HS-5 (cell line): ENCODE measurements around the gene SMCP.
A peak's percentile ranks its signal among the peaks of the same experiment; 100 is the strongest.

ENCODE experiments used
- DNase-seq: peaks from one replicate; pipeline ENCODE4 v3.0.0-alpha.2; 2012; ENCODE audit warnings: low read depth

Gene SMCP

GRCh38 chr1:152886758-152887409, 8.8 kb downstream of the SMCP start:
- DNase-seq, result no peak

DNA sequence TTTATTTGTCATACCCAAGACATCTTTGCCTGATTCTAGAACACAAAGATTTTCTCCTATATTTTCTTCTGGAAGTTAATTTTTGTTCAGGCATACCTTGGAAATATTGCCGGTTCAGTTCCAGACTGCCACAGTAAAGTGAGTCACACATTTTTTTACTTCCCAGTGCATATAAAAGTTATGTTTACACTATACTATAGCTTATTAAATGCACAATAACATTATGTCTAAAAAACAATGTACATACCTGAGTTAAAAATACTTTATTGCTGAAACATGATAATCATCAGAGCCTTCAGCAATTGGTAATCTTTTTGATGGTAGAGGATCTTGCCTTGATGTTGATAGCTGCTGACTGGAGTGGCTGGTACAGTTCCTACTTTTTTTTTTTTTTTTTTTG, 10.0 kb downstream of the SMCP start:
- DNase-seq, result no peak

DNA sequence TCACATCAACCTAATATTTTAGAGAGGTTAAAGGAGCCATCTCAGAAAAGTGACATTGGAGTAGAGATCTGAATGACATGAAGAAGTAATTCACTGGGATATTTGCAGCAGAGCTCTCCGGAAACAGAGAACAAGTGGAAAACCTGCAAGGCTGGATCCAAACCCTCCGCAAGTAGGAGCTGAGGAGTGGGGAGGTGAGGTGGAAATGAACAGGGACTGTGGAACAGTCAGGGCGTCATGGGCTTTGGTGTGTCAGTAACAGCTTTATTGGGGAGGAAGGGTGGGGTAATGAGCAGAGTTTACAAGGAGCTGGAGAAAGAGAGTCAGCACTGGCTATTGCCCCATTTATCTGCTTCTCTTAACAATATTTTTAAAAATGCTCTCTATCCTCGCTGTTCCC, 20.9 kb downstream of the SMCP start:
- DNase-seq, result no peak

GRCh38 chr1:152899883-152900282, 21.8 kb downstream of the SMCP start:
- no peak for DNase-seq

DNA sequence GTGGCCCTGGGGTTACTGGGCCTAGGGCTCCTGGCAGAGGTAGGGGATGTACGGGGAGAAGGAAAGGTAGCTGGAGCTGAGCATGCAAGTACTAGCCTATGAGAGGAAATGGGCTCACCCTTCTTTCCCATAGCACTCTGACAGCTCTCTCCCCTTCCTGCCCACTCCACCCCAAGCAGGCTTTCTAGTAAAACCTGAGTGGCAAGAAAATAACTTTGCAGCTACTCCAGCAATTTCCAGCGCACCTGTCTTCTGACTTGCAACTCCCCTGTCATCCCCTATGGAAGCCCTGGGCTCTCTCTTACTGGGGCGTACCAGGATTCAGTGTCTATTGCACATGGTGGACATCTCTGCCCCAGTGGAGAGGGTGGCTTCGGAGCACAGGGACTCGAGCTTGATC, 23.5 kb downstream of the SMCP start:
- DNase-seq, result no peak

DNA sequence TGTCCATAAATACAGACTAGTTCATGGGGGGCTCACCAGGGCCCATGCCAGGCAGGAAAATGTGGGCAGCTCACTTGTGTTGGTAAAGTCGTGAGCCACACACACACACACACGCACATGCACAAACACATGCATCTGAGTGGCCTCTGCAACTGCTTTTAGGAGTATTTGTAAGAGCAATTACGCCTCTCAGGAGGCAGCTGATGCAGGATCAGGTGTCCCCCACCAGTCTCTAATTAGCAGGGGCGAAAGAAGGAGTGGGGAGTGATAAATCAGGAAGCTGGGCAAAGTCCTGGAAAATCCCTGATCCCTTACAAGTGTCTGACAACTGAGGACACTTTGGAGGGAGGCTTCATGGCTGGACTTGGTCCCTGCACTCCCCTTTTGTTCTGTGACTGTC, 24.5 kb downstream of the SMCP start:
- DNase-seq, result no peak

GRCh38 chr1:152904688-152905440, 26.7 kb downstream of the SMCP start:
- DNase-seq, result no peak

DNA sequence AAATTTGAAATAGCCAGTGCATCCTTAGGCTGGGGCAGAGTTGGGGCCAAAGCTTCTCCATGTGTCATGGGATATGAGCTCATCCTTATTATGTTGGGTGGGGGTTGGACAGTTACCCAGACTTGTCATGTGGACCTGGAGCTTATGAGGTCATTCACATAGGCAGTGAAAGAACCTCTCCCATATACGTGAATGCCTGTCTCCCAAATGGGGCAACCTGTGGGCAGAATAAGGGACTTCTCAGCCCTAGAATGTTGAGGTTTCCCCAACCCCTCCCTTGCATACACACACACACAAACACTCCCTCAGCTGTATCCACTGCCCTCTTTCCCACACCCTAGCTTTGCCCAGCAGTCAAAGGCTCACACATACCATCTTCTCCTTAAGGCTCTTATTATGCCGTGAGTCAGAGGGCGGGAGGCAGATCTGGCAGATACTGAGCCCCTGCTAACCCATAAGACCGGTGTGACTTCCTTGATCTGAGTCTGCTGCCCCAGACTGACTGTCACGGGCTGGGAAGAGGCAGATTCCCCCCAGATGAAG, 28.0 kb downstream of the SMCP start:
- peak; percentile 99 for DNase-seq

GRCh38 chr1:152907686-152908601, 29.8 kb downstream of the SMCP start, which contains the start of gene IVL:
Gene IVL, plus strand, starts transcription at chr1:152908546. Its CDS starts 1,252 bp downstream, at chr1:152909798.
- DNase-seq, result peak; percentile 29

DNA sequence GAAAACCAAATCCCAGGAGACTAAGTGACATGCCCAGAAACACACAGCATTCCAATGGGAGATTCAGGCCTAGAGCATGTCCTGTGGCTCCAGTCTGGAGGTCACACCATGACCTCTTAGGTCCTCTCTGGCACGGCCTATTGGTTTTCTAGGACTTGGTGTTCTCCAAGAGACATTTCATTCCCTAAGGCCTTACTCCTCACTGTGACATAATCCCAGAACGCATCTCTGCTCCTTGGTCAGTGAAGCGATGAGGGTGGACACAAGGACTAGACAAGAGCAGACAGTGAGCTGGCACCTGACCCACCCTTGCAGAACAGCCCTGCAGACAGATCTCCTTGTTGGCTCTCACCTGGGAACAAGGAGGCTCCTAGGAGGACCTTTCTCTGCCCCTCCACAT, 31.1 kb downstream of the SMCP start:
- no peak for DNase-seq

GRCh38 chr1:152912471-152912870, 34.3 kb downstream of the SMCP start:
- no peak for DNase-seq

GRCh38 chr1:152912900-152913299, 34.8 kb downstream of the SMCP start:
- DNase-seq, result no peak

GRCh38 chr1:152917794-152918193, 39.7 kb downstream of the SMCP start:
- DNase-seq, result no peak

GRCh38 chr1:152919071-152919470, 40.9 kb downstream of the SMCP start:
- no peak for DNase-seq

DNA sequence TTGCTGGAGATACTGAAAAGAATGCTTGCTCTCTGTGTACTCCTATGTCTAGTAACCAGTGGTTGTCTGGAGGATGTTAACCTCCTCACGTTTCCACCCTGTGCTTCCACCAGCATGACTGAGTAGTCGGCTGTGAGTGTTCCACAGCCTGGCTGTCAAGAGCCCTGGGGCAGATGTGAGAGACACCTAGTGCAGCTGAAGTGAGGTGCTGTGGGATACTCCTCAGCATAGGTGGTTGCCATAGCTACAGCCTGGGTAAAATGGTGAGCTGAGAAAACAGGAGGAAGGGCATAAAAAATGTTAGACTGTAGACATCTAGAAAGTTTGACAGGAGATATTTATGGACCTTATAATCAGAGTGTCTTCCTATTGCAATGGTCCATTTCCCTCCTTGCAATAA, 46.1 kb downstream of the SMCP start:
- no peak for DNase-seq

GRCh38 chr1:152926091-152926490, 48.0 kb downstream of the SMCP start:
- DNase-seq, result peak; percentile 39

DNA sequence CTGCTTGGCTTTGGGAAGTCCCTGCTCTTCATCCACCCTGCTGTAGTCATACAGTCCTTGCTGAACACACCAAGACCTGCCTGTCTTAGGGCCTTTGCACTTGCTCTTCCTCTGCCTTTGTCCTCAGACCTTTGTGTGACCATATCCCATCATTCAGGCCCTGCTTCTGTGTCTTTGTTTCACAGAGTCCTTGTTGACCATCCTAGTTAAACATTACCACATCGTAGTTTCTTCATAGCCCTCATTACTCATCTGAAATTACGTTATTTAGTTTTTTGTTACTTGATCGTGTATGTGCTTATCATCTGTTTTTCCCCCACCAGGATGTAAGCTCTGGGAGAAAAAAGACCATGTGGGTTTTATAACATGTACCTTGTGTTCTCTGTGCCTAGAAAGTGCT, 50.5 kb downstream of the SMCP start:
- DNase-seq, result no peak

DNA sequence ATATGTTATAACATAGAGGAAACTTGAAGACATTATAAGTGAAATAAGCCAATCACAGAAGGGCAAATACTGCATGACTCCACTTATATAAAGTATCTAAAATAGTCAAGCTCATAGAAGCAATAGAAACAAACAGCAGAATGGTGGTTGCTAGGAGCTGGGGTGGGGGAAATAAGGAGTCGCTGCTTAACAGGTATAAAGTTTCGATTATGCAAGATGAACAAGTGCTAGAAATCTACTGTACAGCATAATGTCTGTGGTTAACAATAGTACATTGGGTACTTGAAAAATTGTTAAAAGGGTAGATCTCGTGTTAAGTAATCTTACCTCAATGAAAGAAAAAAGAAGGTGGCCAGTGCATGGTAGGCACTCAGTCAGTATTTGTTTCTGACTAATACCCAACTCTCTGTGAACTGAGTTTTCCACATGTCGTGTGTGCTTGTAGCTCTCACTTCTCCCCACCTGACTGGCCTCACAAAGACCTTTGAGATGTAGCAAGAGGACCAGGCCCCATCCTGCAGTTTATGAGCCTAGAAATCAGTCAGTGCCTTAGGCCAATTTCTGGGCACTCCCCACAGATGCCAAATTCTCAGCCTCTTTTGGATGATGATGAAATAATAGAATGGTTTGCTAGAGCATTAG, 54.2 kb downstream of the SMCP start:
- no peak for DNase-seq

DNA sequence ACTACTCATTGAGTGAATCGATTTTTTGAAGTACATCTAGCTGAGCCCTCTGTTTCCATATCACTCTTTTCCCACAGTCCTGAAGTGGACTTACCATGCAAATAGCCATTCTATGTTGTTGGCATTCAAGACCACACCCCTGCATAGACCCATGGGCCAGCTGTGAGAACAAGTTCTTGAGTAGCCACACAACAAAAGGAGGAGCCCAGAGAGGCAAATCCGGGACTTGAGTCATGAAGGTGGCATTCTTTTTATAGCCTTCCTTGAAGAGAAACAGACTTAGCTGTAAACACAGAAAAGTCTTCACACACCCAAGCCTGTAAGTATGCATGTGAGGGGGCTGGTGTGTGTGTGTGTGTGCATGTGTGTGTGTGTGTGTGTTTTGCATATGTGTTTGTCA, 55.1 kb downstream of the SMCP start:
- no peak for DNase-seq
